ENCODE data around the gene IFT88. TPM values are rescaled to one million over a fixed set of nuclear protein-coding genes. Genes with fewer than 3 reads are reported as not detected.

IFT88 gene
- polyA plus RNA-seq (ENCODE audit: insufficient read length) = 14.1 TPM

GRCh38 chr13:20566898-20567874 is at the start of gene IFT88:
TSS of gene IFT88 (plus strand) at chr13:20567157. CDS start at chr13:20574386, 7,229 bp downstream.
- DNase-seq = peak; percentile 89

- DNase-seq = peak; percentile 69
These were observed 48.3 kb upstream of the IFT88 start for GRCh38 chr13:20518660-20519100.

GRCh38 chr13:20519875-20520274 is 47.1 kb upstream of the IFT88 start:
- DNase-seq = no peak

GRCh38 chr13:20521364-20522115 is 45.4 kb upstream of the IFT88 start:
- no peak for DNase-seq

DNA sequence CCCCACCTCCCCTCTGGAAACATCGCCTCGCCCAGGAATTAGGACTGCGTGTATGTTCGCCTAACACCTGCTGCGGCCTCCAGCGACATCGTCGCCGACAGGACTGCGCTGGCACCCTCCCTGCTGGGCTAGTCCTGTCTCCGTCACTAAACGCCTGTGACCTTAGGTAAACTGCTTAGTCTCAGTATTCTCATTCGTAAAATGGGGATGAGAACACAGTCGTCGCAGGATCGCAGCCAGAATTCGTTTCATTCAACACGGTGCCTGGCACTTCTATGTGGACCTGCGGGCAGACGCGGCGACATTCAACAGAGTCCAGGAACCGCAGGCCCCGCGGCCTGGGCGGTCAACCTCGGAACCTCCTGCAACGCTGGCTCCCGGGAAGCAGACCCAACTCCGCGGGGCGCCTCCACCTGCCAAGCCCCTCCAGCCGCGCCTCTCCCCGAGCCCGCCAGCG is 41.8 kb upstream of the IFT88 start:
- peak; percentile 37 for DNase-seq

DNA sequence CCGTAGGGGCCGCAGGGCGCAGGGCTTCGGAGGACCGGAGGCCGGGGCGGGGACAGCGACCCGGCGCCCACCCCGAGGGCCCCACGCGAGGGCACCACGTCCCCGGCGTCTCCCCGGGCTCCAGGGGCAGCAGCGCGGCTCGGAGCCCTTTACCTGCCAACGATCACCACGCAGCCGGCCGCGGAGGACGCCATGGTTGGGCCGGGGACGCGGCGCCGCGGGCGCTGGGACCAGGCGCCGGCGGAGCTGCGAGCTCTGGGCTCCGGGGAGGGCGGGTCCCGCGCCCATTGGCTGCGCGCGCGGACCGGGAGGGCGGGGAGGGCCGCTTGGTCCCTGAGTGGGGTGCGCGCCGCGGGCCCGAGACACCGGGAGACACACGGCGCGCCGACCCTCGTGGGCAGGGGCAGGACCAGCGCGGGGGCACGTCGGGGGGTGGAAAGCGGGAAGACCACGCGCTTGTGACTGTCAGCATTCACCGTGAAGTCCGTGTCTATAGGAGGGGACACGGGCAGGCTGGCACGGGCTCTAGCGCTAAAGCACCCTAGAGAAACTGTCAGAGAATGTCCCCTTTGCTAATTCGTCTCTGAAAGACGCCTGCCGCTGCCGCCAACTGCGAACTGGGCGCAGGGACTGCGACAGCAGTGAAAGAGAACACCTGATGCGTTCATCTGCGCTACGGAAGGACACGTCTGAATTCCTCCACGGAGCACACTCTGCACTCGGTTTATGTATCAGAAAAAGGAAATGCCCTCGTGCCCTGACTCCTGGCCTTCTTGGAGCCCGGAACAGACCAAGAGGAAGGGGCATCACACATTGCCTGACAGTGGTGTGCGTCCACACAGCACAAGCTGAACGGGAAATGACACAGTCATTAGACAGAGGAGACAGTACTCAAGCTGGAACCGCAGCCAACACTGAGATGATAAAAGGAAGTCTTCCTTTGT is 41.1 kb upstream of the IFT88 start, which contains the start of gene CRYL1:
Gene CRYL1, minus strand, starts transcription at position 257 of the 944 bp plus-strand sequence. Its CDS starts 63 bp downstream, at position 194.
- peak; percentile 85 for DNase-seq

GRCh38 chr13:20526664-20527063 is 40.3 kb upstream of the IFT88 start:
- peak; percentile 23 for DNase-seq

DNA sequence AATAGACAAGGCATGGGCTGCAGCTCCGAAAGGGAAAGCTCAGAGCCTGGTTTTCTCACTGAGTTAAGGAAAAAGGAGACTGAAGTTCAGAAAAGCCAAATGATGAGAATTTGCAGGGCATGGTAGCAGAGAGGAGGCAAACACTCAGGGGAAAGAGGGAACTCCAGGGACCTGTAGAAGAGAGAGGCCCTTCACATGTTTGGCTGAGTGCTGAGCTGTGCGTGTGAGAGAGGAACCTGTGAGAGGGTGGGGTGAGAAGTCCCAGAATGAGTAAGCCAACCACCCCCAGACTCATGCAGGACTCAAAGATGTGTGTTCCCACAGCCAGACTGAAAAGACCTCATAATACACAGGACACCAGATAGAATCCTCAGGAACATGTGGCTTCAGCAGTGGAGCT is 38.5 kb upstream of the IFT88 start:
- no peak for DNase-seq

- no peak for DNase-seq
These were observed 32.8 kb upstream of the IFT88 start for GRCh38 chr13:20534038-20534608.

DNA sequence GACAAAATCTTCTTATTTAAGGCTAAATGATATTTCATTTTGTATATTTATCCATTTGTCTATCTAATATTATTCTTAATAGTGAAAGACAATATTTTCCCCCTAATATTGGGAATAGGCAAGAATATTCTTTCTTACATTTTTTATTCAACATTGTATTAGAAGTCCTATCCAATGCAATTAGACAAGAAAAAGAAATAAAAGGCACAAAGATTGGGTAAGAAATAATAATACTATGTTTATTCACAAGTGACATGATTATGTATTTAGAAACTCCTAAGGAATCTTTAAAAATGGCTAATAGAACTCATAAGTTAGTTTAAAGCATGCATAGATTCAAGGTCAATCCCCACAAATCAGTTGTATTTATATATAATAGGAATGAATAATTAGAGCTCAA is 30.0 kb upstream of the IFT88 start:
- no peak for DNase-seq

DNA sequence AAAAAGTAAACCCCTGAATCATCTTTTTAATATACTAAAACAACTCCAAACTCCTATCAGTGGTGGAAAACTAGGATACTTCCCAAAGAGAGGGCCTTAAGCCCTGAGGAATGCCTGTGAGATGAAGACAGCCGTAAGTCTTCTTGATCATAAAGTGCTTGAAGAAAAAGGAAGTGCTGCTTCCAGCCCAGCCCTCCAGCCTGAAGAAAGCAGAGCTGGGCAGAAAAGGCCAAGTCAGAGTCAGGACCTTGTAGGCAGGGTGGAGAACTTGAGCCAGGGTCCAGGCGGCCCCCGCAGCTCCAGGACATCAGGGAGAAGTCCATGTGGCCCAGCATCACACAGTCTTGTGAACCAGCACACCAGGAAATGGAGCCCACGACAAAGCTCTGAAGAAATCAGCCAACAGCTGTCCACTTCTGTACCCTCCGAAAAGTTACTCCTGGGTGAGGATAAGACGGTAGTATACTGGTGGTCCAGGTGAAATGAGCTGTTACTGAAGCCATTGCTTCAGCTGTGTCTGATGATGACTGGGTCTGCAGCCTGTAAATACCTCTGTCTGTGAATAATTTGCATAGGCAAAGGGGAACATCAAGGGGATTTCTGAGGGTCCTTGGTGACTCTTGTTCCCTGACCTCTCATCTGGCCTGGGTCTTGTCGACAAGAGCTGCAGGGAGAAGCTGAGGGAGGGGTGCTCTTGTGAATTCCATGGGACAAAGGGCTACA is 22.6 kb upstream of the IFT88 start:
- no peak for DNase-seq

- no peak for DNase-seq
These were observed 20.4 kb upstream of the IFT88 start for GRCh38 chr13:20546556-20546955.

DNA sequence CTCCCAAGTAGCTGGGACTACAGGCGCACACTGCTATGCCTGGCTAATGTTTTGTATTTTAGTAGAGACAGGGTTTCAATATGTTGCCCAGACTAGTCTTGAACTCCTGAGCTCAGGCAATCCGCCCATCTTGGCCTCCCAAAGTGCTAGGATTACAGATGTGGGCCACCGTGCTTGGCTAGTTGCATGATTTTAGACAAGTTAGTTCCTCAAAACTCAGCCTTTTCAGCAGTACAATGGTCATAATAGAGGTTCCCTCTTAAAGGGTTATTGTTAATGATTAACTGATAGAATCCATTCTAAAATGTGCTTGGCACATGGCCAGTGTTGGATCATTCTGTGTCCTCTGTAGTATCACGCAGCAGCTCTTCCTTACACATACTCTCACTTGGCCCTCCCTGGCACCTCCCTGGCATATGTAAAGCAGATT is 19.5 kb upstream of the IFT88 start:
- DNase-seq = no peak

GRCh38 chr13:20550799-20551198 is 16.2 kb upstream of the IFT88 start:
- no peak for DNase-seq

DNA sequence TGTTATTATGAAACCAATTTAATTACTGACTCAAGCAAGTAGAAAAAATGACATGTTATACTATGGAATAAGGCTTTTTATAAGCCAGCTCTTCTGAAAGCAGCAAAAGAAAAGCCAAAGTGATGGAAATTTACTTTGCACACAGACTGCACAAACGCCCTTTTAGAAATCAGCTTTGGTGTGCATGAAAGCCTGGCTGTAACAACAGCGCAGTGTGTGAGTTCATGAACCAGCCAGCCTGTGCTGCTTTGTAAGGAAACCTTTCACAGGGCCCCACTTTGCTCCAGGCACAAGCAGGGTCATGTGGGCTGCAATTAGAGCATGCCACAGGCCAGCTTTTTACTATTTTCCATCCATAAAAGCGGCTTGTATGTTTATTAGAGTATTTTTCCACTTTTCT is 13.6 kb upstream of the IFT88 start:
- peak; percentile 56 for DNase-seq

DNA sequence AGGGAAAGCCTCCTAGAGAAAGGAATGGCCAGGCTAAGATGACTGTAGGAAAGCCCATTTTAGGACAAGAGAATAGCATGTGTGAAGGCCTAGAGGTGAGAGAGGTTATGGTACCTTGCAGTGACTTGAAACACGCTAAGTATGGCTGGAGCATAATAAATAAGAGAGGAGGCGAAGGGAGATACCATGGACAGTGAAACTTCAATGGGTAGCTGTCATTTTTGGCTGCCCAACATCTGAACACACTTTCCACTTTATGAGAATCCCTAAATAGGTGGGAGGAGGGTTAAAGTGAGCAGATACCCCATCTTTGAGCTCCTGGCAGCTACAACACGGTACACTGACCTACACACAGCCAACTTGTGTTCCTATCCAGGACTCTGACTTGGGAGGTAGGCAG is 8.0 kb upstream of the IFT88 start:
- no peak for DNase-seq

DNA sequence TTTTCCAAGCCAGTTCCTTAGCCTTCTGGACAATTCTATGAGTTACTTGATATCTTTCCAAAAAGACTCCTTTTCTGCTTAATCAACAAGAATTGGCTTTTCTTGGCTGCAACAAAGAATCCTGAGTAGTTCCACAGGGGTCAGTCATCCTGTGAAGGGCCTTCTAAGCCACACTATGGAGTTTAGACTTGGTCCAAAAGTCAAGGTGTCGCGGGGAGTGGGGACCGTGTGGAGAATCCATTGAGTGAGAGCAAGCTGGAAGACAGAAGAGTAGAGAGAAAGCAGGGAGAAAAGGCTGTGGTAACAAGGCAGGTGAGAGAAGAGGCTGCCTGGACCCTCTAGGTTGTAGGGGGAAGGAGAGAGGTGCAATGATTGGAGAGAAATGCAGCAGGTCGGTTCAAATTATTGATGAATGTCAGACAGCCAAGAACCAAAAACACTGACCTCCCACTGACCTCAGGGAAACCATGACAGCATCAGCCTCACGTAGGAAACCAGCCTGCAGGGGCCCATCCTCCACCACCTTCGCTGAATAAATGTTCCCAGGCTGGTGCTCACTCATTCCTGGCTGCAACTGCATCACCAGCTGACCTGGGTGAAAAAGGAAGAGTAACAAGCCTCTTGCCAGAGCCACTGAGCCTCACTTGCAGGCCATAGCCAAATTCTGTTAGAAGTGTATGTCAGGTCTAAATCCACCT is 7.1 kb upstream of the IFT88 start:
- no peak for DNase-seq

GRCh38 chr13:20561741-20562140 is 5.2 kb upstream of the IFT88 start:
- no peak for DNase-seq

- DNase-seq = no peak
These were observed 1.7 kb upstream of the IFT88 start for GRCh38 chr13:20565115-20565736.

DNA sequence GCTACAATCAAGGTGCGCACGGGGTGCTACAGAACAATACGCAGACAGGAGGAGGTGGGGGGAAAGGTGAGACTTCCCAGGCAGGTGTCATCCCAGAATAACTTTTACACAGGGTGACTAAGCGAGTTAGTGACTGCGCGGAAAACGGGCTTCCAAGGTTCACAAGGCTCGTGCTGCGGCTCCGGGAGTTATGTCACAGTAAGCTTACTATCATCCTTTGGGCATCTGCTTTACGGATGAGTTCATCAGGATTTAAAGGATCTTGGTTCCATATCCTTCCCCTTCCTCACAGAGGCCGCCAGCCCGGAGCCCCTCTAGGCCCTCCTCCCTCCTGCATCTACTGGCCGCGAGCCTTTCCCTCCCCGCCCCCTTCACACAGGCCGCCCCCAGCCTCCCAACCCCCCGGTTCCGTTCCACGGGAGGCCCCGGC is 474 bp upstream of the IFT88 start:
- DNase-seq = no peak
